HepG2 (cell line): ENCODE results near the gene KSR1. TPM values are rescaled to one million over a fixed set of nuclear protein-coding genes. Genes with fewer than 3 reads are reported as not detected.

ENCODE experiments used
- ARID4A ChIP-seq: sonication (generic); formaldehyde crosslinking; IDR thresholded peaks from 2 replicates; pipeline ENCODE4 v1.5.0; 2020; ENCODE audit warnings: mild to moderate bottlenecking, missing genetic modification reagents, borderline replicate concordance
- DMAP1 ChIP-seq: IDR thresholded peaks from 2 replicates; pipeline ENCODE4 v1.6.1; 2016
- MIER3 ChIP-seq: IDR thresholded peaks from 2 replicates; pipeline ENCODE4 v1.6.1; 2016; ENCODE audit warnings: missing compliant biosample characterization, borderline replicate concordance
- NCOA5 ChIP-seq: sonication (generic); formaldehyde crosslinking; IDR thresholded peaks from 2 replicates; pipeline ENCODE4 v1.4.0; 2020; ENCODE audit warnings: missing genetic modification reagents
- NFATC3 ChIP-seq: sonication (generic); formaldehyde crosslinking; IDR thresholded peaks from 2 replicates; pipeline ENCODE4 v1.5.1; 2020; ENCODE audit warnings: mild to moderate bottlenecking, missing genetic modification reagents
- RELA ChIP-seq: sonication (generic); formaldehyde crosslinking; IDR thresholded peaks from 2 replicates; pipeline ENCODE4 v1.4.0; 2020; ENCODE audit warnings: missing genetic modification reagents
- RFX5 ChIP-seq: IDR thresholded peaks from 2 replicates; pipeline ENCODE4 v1.6.1; 2011; ENCODE audit warnings: low read depth, low read length, improper control_type of control experiment
- ZBTB1 ChIP-seq: sonication (generic); formaldehyde crosslinking; IDR thresholded peaks from 2 replicates; pipeline ENCODE4 v1.4.0; 2020; ENCODE audit warnings: missing genetic modification reagents, borderline replicate concordance
- ZBTB37 ChIP-seq: sonication (generic); formaldehyde crosslinking; IDR thresholded peaks from 2 replicates; pipeline ENCODE4 v1.4.0; 2020; ENCODE audit warnings: mild to moderate bottlenecking, missing genetic modification reagents
- ZNF142 ChIP-seq: sonication (generic); formaldehyde crosslinking; IDR thresholded peaks from 2 replicates; pipeline ENCODE4 v1.4.0; 2020; ENCODE audit warnings: missing genetic modification reagents
- ZNF337 ChIP-seq: sonication (generic); formaldehyde crosslinking; IDR thresholded peaks from 2 replicates; pipeline ENCODE4 v1.5.1; 2020; ENCODE audit warnings: missing genetic modification reagents, low read depth, mild to moderate bottlenecking, borderline replicate concordance
- ZNF687 ChIP-seq: sonication (generic); formaldehyde crosslinking; IDR thresholded peaks from 2 replicates; pipeline ENCODE4 v1.5.1; 2020; ENCODE audit warnings: mild to moderate bottlenecking, missing genetic modification reagents, moderate library complexity
- polyA plus RNA-seq, 8 experiments: library from polyadenylated mRNA; depleted of rRNA in 3 of 8; stranded (reverse) in 7 of 8; unstranded in 1 of 8; fragments of >200 nt; fragmentation: Illumina TruSeq in 4 of 8; extraction: Trizol in 4 of 8; gene quantifications; 2 replicates each; pipeline versions ENCODE4 v1.2.1 to v1.2.3, GENCODE V29; 2011 to 2016; ENCODE audit warnings: low read depth in 4 of 8, missing spikeins in 1 of 8, mixed read lengths in 1 of 8; ENCODE audit not compliant: insufficient read depth in 1 of 8
- total RNA-seq, 5 experiments: library from RNA; depleted of rRNA; stranded (reverse); fragments of >200 nt; fragmentation: Illumina TruSeq; extraction: Trizol; gene quantifications; 2 replicates each; pipeline ENCODE4 v1.2.3, GENCODE V29; 2016; ENCODE audit warnings: low read depth in 1 of 5

The KSR1 gene
- total and polyA plus RNA-seq, 2 of the 13 experiments (the other 11 are each of a cell fraction or from before 2014, with no cell fraction given), result 10.1 to 16.6 TPM

- TF ChIP-seq ZNF142 (CRISPR knock-in tag), result no peak
- peak; percentile 91 for TF ChIP-seq ZNF687 (CRISPR knock-in tag)
- no peak for TF ChIP-seq ZBTB1 (CRISPR knock-in tag)
- TF ChIP-seq ZNF337 (CRISPR knock-in tag), result no peak
- no peak for TF ChIP-seq NCOA5 (CRISPR knock-in tag)
- TF ChIP-seq RFX5, result no peak
- no peak for TF ChIP-seq RELA (CRISPR knock-in tag)
- no peak for TF ChIP-seq ZBTB37 (CRISPR knock-in tag)
- no peak for TF ChIP-seq MIER3 (CRISPR knock-in tag)
- no peak for TF ChIP-seq DMAP1 (CRISPR knock-in tag)
- no peak for TF ChIP-seq NFATC3 (CRISPR knock-in tag)
- TF ChIP-seq ARID4A (CRISPR knock-in tag), result no peak; the same call in 1 of the 2 replicates
These were observed 64.4 kb downstream of the KSR1 start (continued) for GRCh38 chr17:27520491-27521185.
